Neural cell (in vitro differentiated cells): Measurements from ENCODE around the gene GALNT12.

Experiments
- CTCF ChIP-seq: fragments of 450-650 bp; IDR thresholded peaks from 2 replicates; pipeline ENCODE4 v1.5.1; 2014; ENCODE audit warnings: antibody characterized with exemption, mild to moderate bottlenecking, moderate library complexity; ENCODE audit not compliant: poor library complexity, severe bottlenecking
- EP300 ChIP-seq: fragments of 450-650 bp; conservative IDR thresholded peaks from 2 replicates; pipeline ENCODE4 v1.6.1; 2014; ENCODE audit warnings: antibody characterized with exemption, mild to moderate bottlenecking, moderate library complexity; ENCODE audit not compliant: poor library complexity, severe bottlenecking
- EZH2 ChIP-seq: fragments of 200-600, 300-800 bp; shearing (Covaris generic), sonication (generic); IDR thresholded peaks from 2 replicates; pipeline ENCODE4 v1.6.1; 2014; ENCODE audit warnings: antibody characterized with exemption, low read length, borderline replicate concordance, mild to moderate bottlenecking; ENCODE audit not compliant: insufficient read depth, poor library complexity, severe bottlenecking
- POLR2AphosphoS5 ChIP-seq: IDR thresholded peaks from 2 replicates; pipeline ENCODE4 v1.6.1; 2012
- TAF1 ChIP-seq: IDR thresholded peaks from 2 replicates; pipeline ENCODE4 v1.6.1; 2012; ENCODE audit warnings: low read depth

- no peak for TF ChIP-seq CTCF
- no peak for TF ChIP-seq EZH2
- no peak for TF ChIP-seq POLR2AphosphoS5
- no peak for TF ChIP-seq EP300
- TF ChIP-seq TAF1, result no peak
Measured at GRCh38 chr9:98879094-98879962, 71.9 kb downstream of the GALNT12 start.
